ENCODE measurements around the gene CFAP54. TPM values are rescaled to one million over a fixed set of nuclear protein-coding genes. Genes with fewer than 3 reads are reported as not detected.

The CFAP54 gene
- total and polyA plus RNA-seq, 2 donors from 2014 or later = 0.13 to 6.6 TPM

GRCh38 chr12:96770219-96771102 is 281.1 kb downstream of the CFAP54 start:
- Histone ChIP-seq H3K4me3 (ENCODE audit: low read length in 3 of 3) (no peak overlapping the region), H3K27me3 (ENCODE audit: control insufficient read depth, insufficient read depth, low read length) (no peaks in the 10 kb centered on the region), H3K27ac (ENCODE audit: low read depth in 2 of 2, low read length in 2 of 2) (no peak overlapping the region), H3K4me1 (ENCODE audit: control insufficient read depth in 2 of 3, insufficient read depth in 2 of 3, low read depth in 1 of 3, low read length in 3 of 3) (no peaks in the 10 kb centered on the region), H3K9ac (ENCODE audit: low read length in 3 of 3) (no peak overlapping the region), H3K36me3 (ENCODE audit: control insufficient read depth in 2 of 3, insufficient read depth in 3 of 3, low read length in 3 of 3) (no peaks in the 10 kb centered on the region), H3K9me3 (ENCODE audit: control insufficient read depth in 2 of 3, insufficient read depth in 1 of 3, low read length in 3 of 3) (no peaks in the 10 kb centered on the region)
- peak in 2 of 5 donors; percentile 25 to 26 for DNase-seq
- no peak for TF ChIP-seq CTCF (IDR thresholded peaks at IDR 0.05; ENCODE audit: borderline replicate concordance, extremely low read depth, insufficient read depth)
- no peak for FAIRE-seq
- intact Hi-C loops (cut with DNase I) = no loop called here

- intact Hi-C loops (cut with DNase I) = no loop called here
- DNase-seq (no peak), FAIRE-seq (no peak)
- H3K36me3 ChIP-seq (ENCODE audit: control insufficient read depth in 2 of 3, insufficient read depth in 3 of 3, low read length in 3 of 3) = no peaks in the 10 kb centered on the region
- H3K9ac ChIP-seq (ENCODE audit: low read length in 3 of 3) = no peak overlapping the region
- no peaks in the 10 kb centered on the region for H3K4me1 ChIP-seq (ENCODE audit: control insufficient read depth in 2 of 3, insufficient read depth in 2 of 3, low read depth in 1 of 3, low read length in 3 of 3)
- no peaks in the 10 kb centered on the region for H3K9me3 ChIP-seq (ENCODE audit: control insufficient read depth in 2 of 3, insufficient read depth in 1 of 3, low read length in 3 of 3)
- no peak overlapping the region for H3K27ac ChIP-seq (ENCODE audit: low read depth in 2 of 2, low read length in 2 of 2)
- H3K4me3 ChIP-seq (ENCODE audit: low read length in 3 of 3) = no peak overlapping the region
- no peaks in the 10 kb centered on the region for H3K27me3 ChIP-seq (ENCODE audit: control insufficient read depth, insufficient read depth, low read length)
- no peak for TF ChIP-seq CTCF (IDR thresholded peaks at IDR 0.05; ENCODE audit: borderline replicate concordance, extremely low read depth, insufficient read depth)
These were observed 283.7 kb downstream of the CFAP54 start for GRCh38 chr12:96773031-96773430.

- Histone ChIP-seq H3K36me3 (ENCODE audit: control insufficient read depth in 2 of 3, insufficient read depth in 3 of 3, low read length in 3 of 3) (no peaks in the 10 kb centered on the region), H3K9me3 (ENCODE audit: control insufficient read depth in 2 of 3, insufficient read depth in 1 of 3, low read length in 3 of 3) (no peaks in the 10 kb centered on the region), H3K27ac (ENCODE audit: low read depth in 2 of 2, low read length in 2 of 2) (no peak overlapping the region), H3K4me3 (ENCODE audit: low read length in 3 of 3) (no peak overlapping the region), H3K4me1 (ENCODE audit: control insufficient read depth in 2 of 3, insufficient read depth in 2 of 3, low read depth in 1 of 3, low read length in 3 of 3) (no peaks in the 10 kb centered on the region), H3K9ac (ENCODE audit: low read length in 3 of 3) (no peak overlapping the region), H3K27me3 (ENCODE audit: control insufficient read depth, insufficient read depth, low read length) (no peaks in the 10 kb centered on the region)
- DNase-seq = no peak
- TF ChIP-seq CTCF (IDR thresholded peaks at IDR 0.05; ENCODE audit: borderline replicate concordance, extremely low read depth, insufficient read depth) = no peak
- intact Hi-C loops (cut with DNase I) = no loop called here
- no peak for FAIRE-seq
These were observed 285.3 kb downstream of the CFAP54 start for GRCh38 chr12:96774496-96775256.

Data from kidney (tissue), 14 donors.